Immature natural killer cell (primary cell): Measurements from ENCODE around the gene CLMN. TPM values are rescaled to one million over a fixed set of nuclear protein-coding genes. Genes with fewer than 3 reads are reported as not detected.

Source experiments
- DNase-seq, 3 donors: peaks; one replicate each; pipeline ENCODE4 v3.0.0; 2022; ENCODE audit warnings: mixed read lengths in 1 of 3
- H3K27ac Mint-ChIP-seq, 6 donors: one replicate each; pipeline ENCODE4 v1.8.0; 2020; ENCODE audit warnings: mixed read lengths in 6 of 6, mild to moderate bottlenecking in 5 of 6, inconsistent platforms in 4 of 6, moderate library complexity in 3 of 6
- H3K27me3 Mint-ChIP-seq, 3 donors: one replicate each; pipeline ENCODE4 v1.8.0; 2020 to 2021; ENCODE audit warnings: low read depth in 3 of 3, mild to moderate bottlenecking in 3 of 3, mixed read lengths in 3 of 3, moderate library complexity in 3 of 3, inconsistent platforms in 1 of 3
- H3K36me3 Mint-ChIP-seq, 3 donors: one replicate each; pipeline ENCODE4 v1.8.0; 2020; ENCODE audit warnings: mixed read lengths in 3 of 3, inconsistent platforms in 2 of 3, mild to moderate bottlenecking in 2 of 3
- H3K4me1 Mint-ChIP-seq, 2 donors: one replicate each; pipeline ENCODE4 v1.8.0; 2020; ENCODE audit warnings: inconsistent platforms in 2 of 2, mild to moderate bottlenecking in 2 of 2, mixed read lengths in 2 of 2, moderate library complexity in 1 of 2
- H3K4me3 Mint-ChIP-seq, 5 donors: one replicate each; pipeline ENCODE4 v1.8.0; 2020; ENCODE audit warnings: mild to moderate bottlenecking in 5 of 5, mixed read lengths in 5 of 5, inconsistent platforms in 3 of 5, moderate library complexity in 3 of 5
- H3K9me3 Mint-ChIP-seq, 6 donors: one replicate each; pipeline ENCODE4 v1.8.0; 2020; ENCODE audit warnings: mild to moderate bottlenecking in 6 of 6, mixed read lengths in 6 of 6, inconsistent platforms in 4 of 6, moderate library complexity in 3 of 6
- polyA plus RNA-seq, 3 donors: library from polyadenylated mRNA; unstranded; fragments of 300-500 nt; fragmentation: Illumina TruSeq; gene quantifications; one replicate each; pipeline ENCODE4 v1.2.3, GENCODE V29; 2021

The CLMN gene
- polyA plus RNA-seq, 3 donors from 2014 or later, result 0.09 to 0.39 TPM; not detected in 1

DNA sequence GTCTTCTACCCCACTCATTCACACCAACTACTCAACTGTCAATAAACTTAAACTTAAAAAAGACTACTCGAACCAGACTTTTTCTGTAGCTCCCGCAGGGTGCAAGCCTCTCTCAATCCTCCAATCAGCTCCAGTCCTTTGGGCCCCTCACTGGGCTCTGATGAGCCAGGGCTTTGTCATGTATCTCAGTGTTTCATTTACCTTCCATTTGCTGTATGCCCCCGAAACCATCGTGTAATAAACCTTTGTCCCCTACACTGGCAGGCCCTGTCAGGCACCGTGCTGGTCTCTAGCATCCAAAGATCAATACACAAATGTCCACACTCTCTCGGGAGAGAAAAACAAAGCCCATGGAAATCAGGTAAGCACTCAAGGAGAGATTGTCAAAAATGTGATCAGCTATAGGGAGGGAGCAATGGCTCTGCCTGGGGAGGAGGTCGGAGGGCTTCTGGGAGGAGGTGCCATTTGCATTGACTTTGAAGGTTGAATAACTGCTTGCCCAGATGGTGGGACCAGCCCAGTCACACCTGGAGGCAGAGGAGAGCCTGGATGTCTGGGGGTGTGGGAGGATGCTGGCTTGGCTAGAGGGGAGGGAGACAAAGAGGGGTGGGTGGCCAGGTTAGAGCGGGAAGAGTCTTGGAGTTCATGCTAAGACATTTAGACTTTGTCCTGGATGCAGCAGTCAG is 120.3 kb downstream of the CLMN start:
- Mint-ChIP-seq H3K36me3 (no peaks in the 10 kb centered on the region), H3K27me3 (peaks cover 0 to 6% (median 3%) of the 10 kb centered on the region in 3 donors), H3K4me1 (no peaks in the 10 kb centered on the region), H3K9me3 (no peaks in the 10 kb centered on the region), H3K4me3 (no peak overlapping the region), H3K27ac (no peak overlapping the region)
- no peak for DNase-seq

DNA sequence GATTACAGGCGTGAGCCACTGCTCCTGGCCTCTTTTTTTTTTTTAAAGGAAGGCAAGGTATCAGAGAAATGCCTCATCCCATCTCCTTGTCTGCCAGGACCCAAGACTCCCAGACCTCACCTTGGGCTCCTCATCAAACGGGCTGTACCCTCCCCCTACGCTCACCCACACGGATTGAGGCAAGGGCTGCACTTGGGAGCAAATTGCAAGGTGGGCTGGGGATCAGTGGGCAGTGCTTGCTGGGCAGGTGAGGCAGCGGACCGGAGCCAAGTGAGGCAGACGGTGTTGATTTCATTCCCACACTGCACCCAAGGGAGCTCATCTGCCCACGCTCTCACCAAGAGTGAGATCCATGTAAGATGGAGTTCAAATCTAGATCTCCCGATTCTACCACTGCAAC is 121.4 kb downstream of the CLMN start:
- Mint-ChIP-seq H3K4me1 (no peaks in the 10 kb centered on the region), H3K4me3 (no peak overlapping the region), H3K27me3 (peaks cover 0 to 8% (median 3%) of the 10 kb centered on the region in 3 donors), H3K9me3 (no peaks in the 10 kb centered on the region), H3K36me3 (no peaks in the 10 kb centered on the region), H3K27ac (no peak overlapping the region)
- no peak for DNase-seq

DNA sequence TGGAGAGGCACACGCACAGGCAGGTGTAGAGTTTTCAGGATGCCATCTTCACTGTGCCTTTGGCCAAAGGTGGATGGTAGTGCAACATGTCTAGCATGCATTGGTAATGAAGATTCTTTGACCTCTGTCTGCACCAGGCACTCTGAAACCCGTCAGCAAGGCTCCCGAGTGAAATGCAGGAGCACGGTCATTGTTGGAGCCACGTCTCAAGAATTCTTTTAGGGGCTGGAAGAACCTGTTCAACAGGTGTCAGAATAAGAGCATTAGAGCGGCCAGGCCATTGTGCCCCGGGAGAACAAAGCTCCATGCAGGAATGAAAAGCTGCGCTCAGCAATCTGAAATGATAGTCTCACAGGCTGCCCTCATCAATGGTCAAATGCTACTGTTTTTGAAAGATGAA is 122.2 kb downstream of the CLMN start:
- DNase-seq, result no peak
- H3K4me3 Mint-ChIP-seq, result no peak overlapping the region
- H3K4me1 Mint-ChIP-seq, result no peaks in the 10 kb centered on the region
- peaks cover 0 to 8% (median 5%) of the 10 kb centered on the region in 3 donors for H3K27me3 Mint-ChIP-seq
- no peaks in the 10 kb centered on the region for H3K9me3 Mint-ChIP-seq
- no peaks in the 10 kb centered on the region for H3K36me3 Mint-ChIP-seq
- no peak overlapping the region for H3K27ac Mint-ChIP-seq

DNA sequence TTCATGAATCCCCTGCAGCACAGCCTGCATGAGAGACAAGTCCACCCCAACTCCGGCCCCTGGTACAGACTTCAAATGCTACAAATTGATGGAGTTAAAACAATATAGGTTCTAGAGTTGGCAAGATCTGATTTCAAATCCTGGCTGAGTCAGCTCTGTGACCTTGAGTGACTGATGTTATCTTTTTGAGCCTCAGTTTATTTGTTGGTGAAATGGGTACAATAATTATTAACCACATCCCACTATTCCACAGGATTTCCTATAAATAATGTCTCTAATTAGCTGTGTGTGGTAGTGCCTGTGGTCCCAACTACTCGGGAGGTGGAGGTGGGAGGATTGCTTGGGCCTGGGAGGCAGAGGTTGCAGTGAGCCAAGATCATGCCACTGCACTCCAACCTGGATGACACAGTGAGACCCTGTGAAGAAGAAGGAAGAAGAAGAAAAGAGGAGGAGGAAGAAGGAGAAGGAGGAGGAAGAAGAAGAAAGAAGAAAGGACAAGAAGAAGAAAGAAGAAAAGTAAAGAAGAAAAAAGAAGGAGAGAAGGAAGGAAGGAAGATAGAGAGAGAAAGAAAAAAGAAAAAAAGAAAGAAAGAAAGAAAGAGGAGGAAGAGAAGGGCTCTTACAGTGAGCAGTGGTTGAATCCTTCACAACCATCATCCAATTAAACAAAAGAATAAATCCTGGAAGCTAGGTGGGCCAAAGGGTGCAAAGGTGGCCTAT is 122.7 kb downstream of the CLMN start:
- Mint-ChIP-seq H3K4me1 (peaks cover 0 to 4% of the 10 kb centered on the region in 2 donors), H3K27me3 (peaks cover 0 to 8% (median 5%) of the 10 kb centered on the region in 3 donors), H3K4me3 (no peak overlapping the region), H3K27ac (peak overlapping the region in 1 of 6 donors; percentile 58), H3K9me3 (no peaks in the 10 kb centered on the region), H3K36me3 (no peaks in the 10 kb centered on the region)
- DNase-seq, result no peak

DNA sequence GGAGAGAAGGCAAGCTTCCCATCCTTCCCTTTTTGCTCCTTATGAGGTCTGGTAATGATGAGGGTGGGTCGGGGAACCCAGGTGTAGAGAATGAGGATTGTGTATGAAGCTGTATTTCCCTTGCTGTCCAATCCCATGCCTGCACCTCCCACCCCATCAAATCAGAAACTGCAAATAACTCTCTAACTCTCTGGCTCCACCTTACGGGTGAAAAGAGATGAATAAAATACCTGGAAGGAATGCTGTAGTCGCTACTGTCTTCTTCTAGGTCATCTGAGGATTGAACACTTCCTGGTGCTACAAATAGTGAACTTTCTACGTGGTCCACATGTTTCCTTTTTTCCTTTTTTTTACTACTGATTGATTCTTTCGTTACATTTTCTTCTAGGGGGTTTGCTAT is 123.4 kb downstream of the CLMN start:
- peak in 1 of 3 donors; percentile 11 for DNase-seq
- no peaks in the 10 kb centered on the region for H3K36me3 Mint-ChIP-seq
- H3K4me1 Mint-ChIP-seq, result peaks cover 0 to 9% of the 10 kb centered on the region in 2 donors
- H3K27me3 Mint-ChIP-seq, result peaks cover 0 to 4% (median 2%) of the 10 kb centered on the region in 3 donors
- H3K27ac Mint-ChIP-seq, result no peak overlapping the region
- no peaks in the 10 kb centered on the region for H3K9me3 Mint-ChIP-seq
- no peak overlapping the region for H3K4me3 Mint-ChIP-seq

DNA sequence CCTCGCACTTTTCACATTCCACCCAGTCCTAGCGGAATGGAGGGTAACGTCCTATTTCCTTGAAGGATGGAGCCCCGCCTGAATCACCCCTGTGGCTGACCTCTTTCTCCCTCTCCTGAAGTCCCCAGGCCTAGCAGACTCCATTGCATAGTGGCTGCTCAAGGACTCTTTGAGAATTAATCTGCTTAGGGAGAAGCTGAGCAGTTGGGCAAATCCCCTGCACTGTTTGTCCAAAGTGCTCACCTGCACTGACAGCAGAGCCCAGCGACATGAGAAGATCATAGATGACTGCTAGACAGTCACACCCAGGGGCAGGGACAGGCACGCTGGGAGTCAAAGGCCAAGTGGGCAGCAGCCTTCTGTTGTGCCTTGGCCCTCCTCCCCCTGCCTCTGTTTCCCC is 124.7 kb downstream of the CLMN start:
- Mint-ChIP-seq H3K9me3 (no peaks in the 10 kb centered on the region), H3K4me3 (no peak overlapping the region), H3K36me3 (no peaks in the 10 kb centered on the region), H3K4me1 (peaks cover 0 to 11% of the 10 kb centered on the region in 2 donors), H3K27ac (no peak overlapping the region), H3K27me3 (peaks cover 0 to 4% (median 2%) of the 10 kb centered on the region in 3 donors)
- no peak for DNase-seq

DNA sequence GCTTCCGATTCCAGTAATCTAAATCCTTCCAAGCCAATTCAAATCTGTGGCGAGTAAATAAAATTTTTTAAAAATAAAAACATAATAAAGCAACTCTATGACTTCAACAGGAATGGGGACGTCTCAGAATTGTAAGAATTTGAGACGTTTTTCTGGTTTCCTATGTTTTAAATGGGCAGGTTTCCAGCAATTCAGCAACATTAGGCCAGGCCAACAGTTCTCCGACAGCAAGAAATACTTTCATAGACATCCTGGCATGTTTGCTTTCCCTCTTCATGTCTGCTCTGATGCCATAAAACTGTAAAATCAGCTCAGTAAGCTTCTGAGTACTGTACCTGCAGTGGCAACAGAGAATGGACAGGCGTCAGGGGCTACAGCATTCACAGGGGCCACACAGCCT is 126.6 kb downstream of the CLMN start:
- Mint-ChIP-seq H3K36me3 (no peaks in the 10 kb centered on the region), H3K27ac (no peak overlapping the region), H3K9me3 (no peaks in the 10 kb centered on the region), H3K27me3 (peaks cover 0 to 13% (median 2%) of the 10 kb centered on the region in 3 donors), H3K4me3 (no peak overlapping the region), H3K4me1 (peaks cover 0 to 11% of the 10 kb centered on the region in 2 donors)
- no peak for DNase-seq

DNA sequence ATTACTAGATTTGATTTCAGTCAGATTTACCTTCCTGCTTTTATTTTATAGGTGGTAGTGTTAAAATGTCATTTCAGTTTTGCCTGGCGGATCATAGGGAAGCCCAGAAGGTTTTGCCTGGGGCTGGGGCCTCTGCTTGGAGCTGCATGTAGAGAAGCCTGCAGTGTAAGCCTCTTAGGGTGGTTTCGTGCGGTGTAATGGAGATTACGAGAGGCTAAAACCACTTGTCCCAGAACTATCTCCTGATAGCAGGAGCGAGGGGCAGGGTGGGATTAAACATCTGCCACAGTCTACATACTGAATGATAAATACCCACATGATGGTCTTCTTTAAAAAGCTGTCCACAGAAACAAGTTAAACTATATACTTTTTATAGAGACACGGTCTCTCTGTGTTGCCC is 127.4 kb downstream of the CLMN start:
- Mint-ChIP-seq H3K4me1 (peaks cover 0 to 11% of the 10 kb centered on the region in 2 donors), H3K4me3 (no peak overlapping the region), H3K36me3 (peaks cover 0 to under 1% (median 0%) of the 10 kb centered on the region in 3 donors), H3K27ac (no peak overlapping the region), H3K27me3 (peaks cover 0 to 15% (median 2%) of the 10 kb centered on the region in 3 donors), H3K9me3 (no peaks in the 10 kb centered on the region)
- no peak for DNase-seq

DNA sequence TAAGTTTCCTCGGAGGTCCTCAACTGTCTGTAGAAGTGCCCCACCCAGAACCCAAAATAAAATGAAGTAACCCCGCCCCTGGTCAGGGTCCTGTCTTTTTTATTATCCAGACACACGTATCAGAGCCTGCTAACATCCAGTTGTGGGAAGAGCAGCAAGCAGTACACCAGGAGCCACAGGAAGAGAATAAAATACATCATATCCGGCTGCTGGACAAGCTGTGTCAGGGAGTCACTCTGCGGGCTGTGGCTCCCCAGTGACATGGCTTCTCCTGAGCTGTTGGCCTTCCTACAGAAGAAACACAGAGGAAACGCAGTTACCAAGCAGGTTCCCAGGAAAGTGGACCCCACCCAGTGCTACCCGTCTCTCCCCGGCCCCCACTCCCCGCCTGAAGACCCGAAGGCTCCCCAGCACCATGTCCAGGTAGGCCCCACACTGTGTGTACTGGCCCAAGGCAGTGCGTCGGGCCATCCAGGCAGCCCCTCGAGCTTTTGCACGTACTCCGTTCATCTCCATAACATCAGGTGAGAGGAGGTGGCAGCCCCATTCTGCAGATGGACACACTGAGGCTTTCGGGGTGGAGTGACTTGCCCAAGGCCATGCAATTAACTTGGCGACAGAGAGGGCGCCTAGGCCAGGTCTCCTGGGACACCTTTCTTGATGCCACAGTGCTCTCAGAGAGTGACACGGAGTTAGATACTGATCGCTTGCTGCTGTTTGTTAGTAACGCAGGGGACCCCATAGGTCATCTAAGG is 128.1 kb downstream of the CLMN start:
- H3K9me3 Mint-ChIP-seq, result no peaks in the 10 kb centered on the region
- peaks cover 0 to 11% of the 10 kb centered on the region in 2 donors for H3K4me1 Mint-ChIP-seq
- no peak overlapping the region for H3K27ac Mint-ChIP-seq
- peaks cover 0 to 5% (median 0%) of the 10 kb centered on the region in 3 donors for H3K36me3 Mint-ChIP-seq
- DNase-seq, result no peak
- peaks cover 0 to 22% (median 5%) of the 10 kb centered on the region in 3 donors for H3K27me3 Mint-ChIP-seq
- peak overlapping the region in 1 of 5 donors; percentile 12 for H3K4me3 Mint-ChIP-seq

DNA sequence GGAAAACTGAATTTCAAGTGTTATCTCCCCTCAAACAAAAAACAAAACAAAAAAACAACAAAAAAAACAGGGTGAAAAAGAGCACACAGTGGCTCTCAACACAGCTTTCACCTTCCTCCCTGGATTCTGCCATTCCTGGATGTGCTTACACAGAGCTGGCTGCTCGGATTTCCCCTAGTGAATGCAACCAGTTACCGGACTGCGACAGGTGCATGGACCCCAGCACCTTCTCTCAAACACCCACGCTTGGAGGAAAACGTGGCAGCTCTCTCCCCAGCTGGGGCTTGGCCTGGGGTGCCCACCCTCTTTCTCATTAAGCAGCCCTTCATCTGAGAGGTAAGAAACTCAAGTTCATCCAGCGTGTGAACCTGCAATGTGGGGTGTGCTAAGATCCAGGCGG is 128.9 kb downstream of the CLMN start:
- DNase-seq, result no peak
- H3K4me3 Mint-ChIP-seq, result no peak overlapping the region
- peaks cover 4 to 22% (median 6%) of the 10 kb centered on the region in 3 donors for H3K27me3 Mint-ChIP-seq
- peaks cover 0 to 5% (median 0%) of the 10 kb centered on the region in 3 donors for H3K36me3 Mint-ChIP-seq
- H3K9me3 Mint-ChIP-seq, result no peaks in the 10 kb centered on the region
- peaks cover 0 to 11% of the 10 kb centered on the region in 2 donors for H3K4me1 Mint-ChIP-seq
- H3K27ac Mint-ChIP-seq, result no peak overlapping the region

DNA sequence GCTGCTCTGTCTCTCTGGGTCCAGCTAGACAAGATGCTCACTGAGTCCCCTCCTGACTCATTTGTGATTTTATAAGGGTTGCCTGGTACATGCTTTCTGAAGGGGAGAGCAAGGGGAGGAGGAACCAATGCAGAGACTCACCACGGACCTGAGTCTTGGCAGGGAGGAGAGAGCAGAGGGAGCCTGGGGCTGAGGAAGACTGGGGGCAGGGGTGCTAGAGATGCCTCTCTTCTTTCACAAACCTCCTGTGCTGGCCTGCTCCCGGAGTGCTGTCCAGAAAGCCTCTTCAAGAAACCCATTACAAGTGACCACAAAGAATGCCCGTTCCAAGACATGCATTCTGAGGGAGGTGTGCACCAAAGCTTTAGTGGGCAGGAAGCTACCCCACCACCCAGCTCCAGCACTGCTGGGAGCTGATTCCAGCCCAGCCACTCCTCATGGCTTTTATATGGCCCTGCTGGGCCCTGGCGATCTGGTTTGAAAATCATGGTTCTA is 129.3 kb downstream of the CLMN start:
- H3K4me1 Mint-ChIP-seq, result peaks cover 0 to 11% of the 10 kb centered on the region in 2 donors
- no peaks in the 10 kb centered on the region for H3K9me3 Mint-ChIP-seq
- DNase-seq, result no peak
- no peak overlapping the region for H3K27ac Mint-ChIP-seq
- H3K27me3 Mint-ChIP-seq, result peaks cover 4 to 22% (median 6%) of the 10 kb centered on the region in 3 donors
- H3K4me3 Mint-ChIP-seq, result no peak overlapping the region
- peaks cover 0 to 5% (median 0%) of the 10 kb centered on the region in 3 donors for H3K36me3 Mint-ChIP-seq

DNA sequence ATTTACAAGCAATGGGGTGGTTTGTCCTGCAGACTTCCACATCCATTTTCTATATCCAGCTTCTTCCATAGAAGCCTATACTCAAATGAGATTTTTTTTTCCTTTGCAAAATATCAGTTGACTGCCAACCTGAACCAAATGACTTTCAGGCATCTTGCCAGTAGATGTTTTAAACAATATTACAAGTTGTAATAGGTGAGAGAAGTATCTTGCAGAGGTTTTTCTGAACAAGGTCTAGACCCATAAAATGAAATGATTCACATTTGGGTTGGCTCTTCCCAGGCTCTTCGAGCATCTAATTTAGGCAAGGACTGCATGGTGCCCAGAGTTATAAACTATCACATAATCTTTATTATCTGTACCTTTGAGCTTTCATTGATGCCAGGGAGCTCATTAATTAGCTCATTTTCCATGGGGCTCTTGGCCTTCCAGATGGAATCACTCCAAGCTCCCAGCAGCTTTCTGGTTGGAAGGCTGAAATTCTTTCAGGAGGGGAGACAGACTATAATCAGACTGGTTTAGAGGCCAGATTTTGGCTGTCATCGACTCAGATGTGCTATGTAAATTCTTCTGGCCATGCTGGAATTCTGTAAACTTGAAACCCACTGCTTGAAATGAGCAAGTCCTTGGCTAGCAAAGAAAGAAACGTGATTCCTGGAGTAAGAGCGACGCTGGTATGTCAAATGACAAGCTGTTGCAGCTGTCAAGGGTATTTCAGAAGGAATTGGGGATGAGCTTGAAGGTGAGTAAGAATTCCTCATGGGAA is 130.2 kb downstream of the CLMN start:
- H3K27me3 Mint-ChIP-seq, result peaks cover 4 to 25% (median 6%) of the 10 kb centered on the region in 3 donors
- H3K9me3 Mint-ChIP-seq, result no peaks in the 10 kb centered on the region
- peaks cover 0 to 5% (median 0%) of the 10 kb centered on the region in 3 donors for H3K36me3 Mint-ChIP-seq
- H3K4me3 Mint-ChIP-seq, result no peak overlapping the region
- peaks cover 0 to 11% of the 10 kb centered on the region in 2 donors for H3K4me1 Mint-ChIP-seq
- no peak for DNase-seq
- H3K27ac Mint-ChIP-seq, result no peak overlapping the region

DNA sequence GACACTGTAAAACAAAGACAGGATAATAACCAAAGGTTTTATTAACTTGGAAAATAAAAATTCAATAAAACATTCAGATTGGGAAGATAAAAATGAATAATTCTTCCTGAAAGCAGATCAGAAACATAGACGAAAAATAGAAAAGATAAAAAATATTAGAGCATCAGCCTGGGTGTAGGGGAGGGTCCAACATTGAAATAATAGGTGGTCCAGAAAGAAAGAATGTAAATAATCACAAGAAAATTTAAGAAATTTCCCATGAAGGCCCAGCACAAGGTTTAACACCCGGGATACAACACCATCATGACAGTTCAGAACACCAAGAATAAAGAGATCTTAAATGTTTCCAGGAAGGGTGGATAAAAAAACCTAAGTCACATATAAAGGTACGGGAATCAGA is 131.3 kb downstream of the CLMN start:
- Mint-ChIP-seq H3K4me3 (no peak overlapping the region), H3K4me1 (peaks cover 0 to 11% of the 10 kb centered on the region in 2 donors), H3K36me3 (peaks cover 0 to 5% (median 0%) of the 10 kb centered on the region in 3 donors), H3K27me3 (peaks cover 4 to 23% (median 6%) of the 10 kb centered on the region in 3 donors), H3K27ac (no peak overlapping the region), H3K9me3 (no peaks in the 10 kb centered on the region)
- DNase-seq, result no peak
